Cerebellar cortex (tissue), 1 donor: ENCODE results near the gene RHOJ.
"Not testable (repeated sequence)": the region's sequence is repeated elsewhere in the genome, so short reads cannot be mapped to it uniquely, and the experiment has no call there.

Experiments
- DNase-seq: peaks from one replicate; pipeline ENCODE4 v3.0.0-alpha.2; 2015; ENCODE audit warnings: low spot score

RHOJ gene

DNA sequence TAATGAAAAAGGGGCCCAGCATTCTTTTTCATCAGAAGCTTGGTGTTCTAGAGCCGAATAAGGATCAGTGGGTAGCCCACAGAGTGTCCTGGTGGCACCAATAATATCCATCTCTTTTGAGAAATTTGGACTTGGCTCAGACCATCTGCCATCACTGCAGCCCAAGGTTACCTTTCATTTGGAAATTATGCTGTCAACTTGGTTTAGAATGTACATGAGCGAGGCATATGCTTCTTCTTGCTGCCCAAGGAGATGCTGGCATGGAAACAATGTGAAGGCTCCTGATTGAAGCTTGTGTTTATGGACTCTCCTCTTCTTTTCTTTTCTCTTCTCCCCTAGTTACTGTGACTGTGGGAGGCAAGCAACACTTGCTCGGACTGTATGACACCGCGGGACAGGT, 64.5 kb downstream of the RHOJ start:
- peak; percentile 96 for DNase-seq

GRCh38 chr14:63269561-63270225, 65.5 kb downstream of the RHOJ start:
- peak; percentile 77 for DNase-seq

DNA sequence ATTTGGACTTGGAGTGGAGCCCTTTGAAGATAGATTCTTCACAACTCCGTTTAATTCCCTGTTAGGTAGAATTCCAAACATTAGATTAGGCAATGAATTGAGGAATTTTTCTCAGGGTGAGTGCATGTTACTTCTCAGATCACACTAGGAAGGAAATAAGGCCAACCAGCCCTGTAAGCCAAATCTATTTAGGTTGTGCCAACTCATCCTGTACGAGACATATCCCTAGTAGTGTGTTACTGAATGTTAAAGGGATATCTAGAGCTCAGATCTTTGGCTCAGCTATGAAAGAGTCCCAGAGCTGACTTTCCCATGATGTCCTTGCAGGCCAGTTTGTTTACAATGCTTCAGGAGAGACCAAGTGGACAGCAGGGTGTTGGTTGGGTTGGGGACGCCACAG, 68.9 kb downstream of the RHOJ start:
- no peak for DNase-seq

GRCh38 chr14:63273717-63274655, 69.7 kb downstream of the RHOJ start:
- peak; percentile 74 for DNase-seq

DNA sequence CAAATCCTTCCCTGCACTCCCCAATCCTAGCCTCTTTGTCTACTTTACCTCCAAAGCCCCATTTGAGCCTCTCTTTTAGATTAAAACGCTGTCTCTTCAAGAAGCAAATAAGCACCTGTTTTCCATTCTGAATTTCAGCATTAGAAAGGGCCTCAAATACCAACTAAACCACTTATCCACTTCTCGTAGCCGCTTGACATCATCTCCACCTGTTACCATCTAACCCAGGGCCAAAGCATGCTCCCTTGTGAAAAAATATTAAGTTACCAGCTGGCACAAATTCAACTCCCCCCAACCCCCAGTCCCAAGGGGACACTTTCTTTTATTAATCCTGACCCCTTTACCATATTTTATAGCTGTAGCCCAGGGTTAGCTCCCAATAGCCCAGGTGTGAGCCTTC, 71.4 kb downstream of the RHOJ start:
- DNase-seq = no peak

GRCh38 chr14:63276016-63276415, 71.8 kb downstream of the RHOJ start:
- DNase-seq = no peak

- peak; percentile 65 for DNase-seq
Measured at GRCh38 chr14:63276492-63277342, 72.5 kb downstream of the RHOJ start.

- DNase-seq = no peak
Measured at GRCh38 chr14:63277591-63278183, 73.4 kb downstream of the RHOJ start.

GRCh38 chr14:63279933-63280332, 75.7 kb downstream of the RHOJ start:
- DNase-seq = not testable (repeated sequence)

DNA sequence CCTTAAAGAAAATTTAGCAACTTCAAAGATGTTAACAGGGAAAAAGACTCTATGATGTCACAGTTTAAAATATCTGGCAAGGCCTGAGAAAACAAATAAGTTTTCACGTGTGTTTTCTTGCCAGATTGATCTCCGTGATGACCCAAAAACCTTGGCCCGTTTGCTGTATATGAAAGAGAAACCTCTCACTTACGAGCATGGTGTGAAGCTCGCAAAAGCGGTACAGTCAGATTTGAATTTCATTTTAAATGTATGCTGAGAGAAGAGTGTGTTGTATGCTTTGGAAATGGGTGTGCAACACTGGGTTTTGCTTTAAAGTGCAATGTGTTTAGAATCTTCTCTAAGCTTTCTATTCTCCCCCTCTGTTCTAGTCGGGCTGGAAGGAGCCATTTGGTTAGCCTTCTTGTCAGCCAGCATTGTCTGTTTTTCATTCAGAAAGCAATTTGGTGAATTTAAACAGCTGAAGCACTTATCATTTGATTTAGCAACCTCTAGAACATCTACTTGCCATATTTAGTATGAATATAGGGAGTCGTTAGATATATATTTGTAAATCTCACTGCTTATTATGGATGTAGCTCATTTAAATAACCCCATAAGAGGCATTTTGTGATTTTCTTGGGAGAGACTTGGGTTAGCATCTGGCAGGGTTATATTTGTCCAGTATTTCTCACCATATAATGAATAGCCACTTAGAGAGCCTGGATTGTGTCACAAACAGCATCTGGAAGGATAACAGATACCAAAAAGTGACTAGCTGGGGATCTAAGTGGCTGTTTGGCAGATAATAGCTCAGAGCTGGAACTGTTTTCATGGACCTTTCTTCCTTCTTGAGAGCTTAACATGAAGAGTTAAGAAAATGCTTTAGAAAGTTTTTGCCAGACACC, 79.0 kb downstream of the RHOJ start:
- DNase-seq = no peak

DNA sequence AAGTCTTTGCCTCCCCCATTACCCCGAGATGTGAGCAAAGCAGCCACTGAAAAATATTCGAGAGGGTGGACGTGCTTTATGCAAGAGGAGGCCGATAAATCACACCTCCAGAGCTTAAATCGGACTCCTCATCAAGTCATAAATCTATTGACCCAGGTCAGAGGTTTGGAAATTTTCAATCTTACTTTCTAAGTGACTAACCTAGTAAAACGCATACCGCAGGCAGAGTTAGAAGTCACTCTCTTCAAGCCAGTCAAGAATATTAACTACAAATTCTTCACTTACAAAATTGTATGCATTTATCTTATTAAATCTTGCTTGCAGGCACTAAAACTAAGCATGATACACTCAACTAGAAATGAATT, 79.6 kb downstream of the RHOJ start:
- DNase-seq = no peak

GRCh38 chr14:63286071-63286470, 81.8 kb downstream of the RHOJ start:
- no peak for DNase-seq

- DNase-seq = no peak
Measured at GRCh38 chr14:63287666-63288483, 83.6 kb downstream of the RHOJ start.

- DNase-seq = no peak
Measured at GRCh38 chr14:63288853-63289252, 84.6 kb downstream of the RHOJ start.

- no peak for DNase-seq
Measured at GRCh38 chr14:63290741-63291430, 86.6 kb downstream of the RHOJ start.

- no peak for DNase-seq
Measured at GRCh38 chr14:63292805-63293204, 88.6 kb downstream of the RHOJ start.

DNA sequence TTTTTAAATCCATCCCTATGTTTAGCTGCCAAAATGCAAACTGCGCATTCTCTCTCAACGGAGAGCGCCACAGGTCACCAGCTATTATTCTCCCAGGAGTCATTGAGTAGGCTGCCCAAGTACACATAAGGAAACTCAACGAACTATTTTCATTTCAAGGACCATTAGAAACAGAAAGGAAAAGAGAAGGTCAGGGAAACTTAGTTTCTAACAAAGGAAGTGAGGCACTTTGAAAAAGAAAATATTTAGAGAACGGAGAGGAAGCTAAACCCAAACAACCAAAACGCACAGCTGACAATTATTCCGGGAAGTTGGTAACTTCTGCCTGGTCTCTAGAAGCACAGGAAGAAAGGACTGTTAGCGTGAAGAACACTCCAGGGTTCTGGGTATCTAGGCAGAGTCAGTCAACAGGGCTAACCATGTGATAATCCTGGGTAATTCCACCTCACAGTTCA, 91.0 kb downstream of the RHOJ start:
- DNase-seq = no peak

DNA sequence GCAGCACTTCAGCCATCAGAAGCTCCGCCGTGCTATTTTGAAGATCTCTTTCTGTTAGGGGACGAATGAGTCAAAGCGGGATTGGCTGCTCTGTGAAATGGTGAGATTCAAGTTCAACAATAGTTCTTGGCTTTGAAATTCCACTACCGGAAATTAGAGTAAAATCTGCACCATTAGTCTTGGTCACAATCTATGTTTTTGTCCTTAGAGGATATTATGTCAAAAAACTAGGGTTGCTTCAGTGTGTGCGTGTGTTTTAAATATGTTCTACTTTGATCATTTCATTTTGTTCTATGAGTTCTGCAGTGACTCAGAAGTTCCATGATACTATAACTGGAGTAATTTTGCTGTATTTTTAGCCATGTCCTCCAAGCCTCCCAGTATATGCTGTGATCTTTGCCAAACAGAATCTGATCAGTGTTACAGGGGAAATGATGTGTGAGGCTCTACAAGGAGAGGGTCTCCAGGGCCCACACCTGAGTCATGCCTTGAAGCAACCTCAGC, 91.9 kb downstream of the RHOJ start:
- DNase-seq = no peak

GRCh38 chr14:63297372-63298063, 93.3 kb downstream of the RHOJ start:
- no peak for DNase-seq
